OCI-LY7 (cell line): ENCODE measurements around the gene NAP1L4.

Experiments
- CTCF ChIP-seq: fragments of 200-600 bp; sonication (generic); conservative IDR thresholded peaks from 2 replicates; pipeline ENCODE4 v1.5.1; 2014; ENCODE audit warnings: mild to moderate bottlenecking, antibody characterized with exemption, low read length, moderate library complexity, mixed read lengths
- EZH2phosphoT487 ChIP-seq: fragments of 200-600 bp; sonication (generic); IDR thresholded peaks from 2 replicates; pipeline ENCODE4 v1.6.1; 2018; ENCODE audit warnings: low read depth, borderline replicate concordance, mild to moderate bottlenecking, mixed run types, antibody characterized with exemption, low read length, moderate library complexity, mixed read lengths

GRCh38 chr11:3037945-3038271 lies 45.8 kb upstream of the NAP1L4 start:
- TF ChIP-seq CTCF (no peak), EZH2phosphoT487 (no peak)
